ENCODE measurements around the gene NECAP2. TPM values are rescaled to one million over a fixed set of nuclear protein-coding genes. Genes with fewer than 3 reads are reported as not detected.

The NECAP2 gene
- total and polyA plus RNA-seq, 4 donors: 21.8 to 41.8 (median 26.2) TPM

GRCh38 chr1:16442265-16442664 is 1.7 kb downstream of the NECAP2 start:
- no peak for DNase-seq (ENCODE audit: low spot score)
- Histone ChIP-seq H3K9ac (ENCODE audit: low read depth in 1 of 2, low read length in 2 of 2) (no peak overlapping the region), H3K4me3 (ENCODE audit: low read depth in 1 of 3, low read length in 3 of 3) (no peak overlapping the region), H3K27me3 (ENCODE audit: control insufficient read depth in 4 of 4, insufficient read depth in 4 of 4, low read length in 3 of 4) (no peaks in the 10 kb centered on the region), H3K27ac (ENCODE audit: low read depth in 1 of 2, low read length in 2 of 2) (no peak overlapping the region), H3K9me3 (ENCODE audit: control insufficient read depth in 4 of 4, low read length in 3 of 4) (no peaks in the 10 kb centered on the region), H3K36me3 (ENCODE audit: control insufficient read depth in 4 of 4, insufficient read depth in 3 of 4, low read depth in 1 of 4, low read length in 3 of 4) (peaks cover 5 to 8% (median 8%) of the 10 kb centered on the region in 4 donors), H3K4me1 (ENCODE audit: control insufficient read depth in 4 of 4, insufficient read depth in 4 of 4, low read length in 3 of 4) (peaks cover 3 to 27% (median 13%) of the 10 kb centered on the region in 4 donors)
- 85% methylated on average over 7 of the region's 7 CpGs for WGBS
- TF ChIP-seq FOXA2 (IDR thresholded peaks at IDR 0.05): no peak
- no peak for TF ChIP-seq ZBTB33 (IDR thresholded peaks at IDR 0.05)
- no peak for TF ChIP-seq CTCF (IDR thresholded peaks at IDR 0.05; ENCODE audit: low read depth, low read length, missing input control)
- TF ChIP-seq MAX (IDR thresholded peaks at IDR 0.05): no peak
- no peak for TF ChIP-seq EGR1 (IDR thresholded peaks at IDR 0.05; ENCODE audit: low read depth in 2 of 2)
- TF ChIP-seq RAD21 (IDR thresholded peaks at IDR 0.05): no peak
- no peak for TF ChIP-seq SP1 (IDR thresholded peaks at IDR 0.05)
- TF ChIP-seq HNF4A (conservative IDR thresholded peaks at IDR 0.05): no peak
- no peak for TF ChIP-seq JUND (IDR thresholded peaks at IDR 0.05)
- no peak for TF ChIP-seq NR2F2 (IDR thresholded peaks at IDR 0.05)
- no peak for TF ChIP-seq GABPA (IDR thresholded peaks at IDR 0.05 in 1 of 2, conservative IDR thresholded peaks at IDR 0.05 in 1 of 2)
- no peak for TF ChIP-seq REST (IDR thresholded peaks at IDR 0.05)
- TF ChIP-seq YY1 (IDR thresholded peaks at IDR 0.05): no peak
- TF ChIP-seq TAF1 (conservative IDR thresholded peaks at IDR 0.05): no peak
- no peak for TF ChIP-seq FOXA1 (IDR thresholded peaks at IDR 0.05)

GRCh38 chr1:16442941-16443340 is 2.4 kb downstream of the NECAP2 start:
- DNase-seq (ENCODE audit: low spot score): no peak
- no peaks in the 10 kb centered on the region for H3K9me3 ChIP-seq (ENCODE audit: control insufficient read depth in 4 of 4, low read length in 3 of 4)
- peaks cover 5 to 13% (median 12%) of the 10 kb centered on the region in 4 donors for H3K36me3 ChIP-seq (ENCODE audit: control insufficient read depth in 4 of 4, insufficient read depth in 3 of 4, low read depth in 1 of 4, low read length in 3 of 4)
- no peak overlapping the region for H3K9ac ChIP-seq (ENCODE audit: low read depth in 1 of 2, low read length in 2 of 2)
- TF ChIP-seq FOXA1 (IDR thresholded peaks at IDR 0.05) (no peak), GABPA (IDR thresholded peaks at IDR 0.05 in 1 of 2, conservative IDR thresholded peaks at IDR 0.05 in 1 of 2) (no peak), NR2F2 (IDR thresholded peaks at IDR 0.05) (no peak), TAF1 (conservative IDR thresholded peaks at IDR 0.05) (no peak), RAD21 (IDR thresholded peaks at IDR 0.05) (no peak), EGR1 (IDR thresholded peaks at IDR 0.05; ENCODE audit: low read depth in 2 of 2) (no peak), SP1 (IDR thresholded peaks at IDR 0.05) (no peak), YY1 (IDR thresholded peaks at IDR 0.05) (no peak), HNF4A (conservative IDR thresholded peaks at IDR 0.05) (no peak), RXRA (IDR thresholded peaks at IDR 0.05) (no peak), MAX (IDR thresholded peaks at IDR 0.05) (no peak), ATF3 (IDR thresholded peaks at IDR 0.05) (no peak), CTCF (IDR thresholded peaks at IDR 0.05; ENCODE audit: low read depth, low read length, missing input control) (no peak), ZBTB33 (IDR thresholded peaks at IDR 0.05) (no peak), JUND (IDR thresholded peaks at IDR 0.05) (no peak), HNF4G (IDR thresholded peaks at IDR 0.05) (no peak), FOXA2 (IDR thresholded peaks at IDR 0.05) (no peak)
- WGBS: 66% methylated on average over 2 of the region's 2 CpGs
- H3K4me3 ChIP-seq (ENCODE audit: low read depth in 1 of 3, low read length in 3 of 3): no peak overlapping the region
- no peak overlapping the region for H3K27ac ChIP-seq (ENCODE audit: low read depth in 1 of 2, low read length in 2 of 2)
- H3K27me3 ChIP-seq (ENCODE audit: control insufficient read depth in 4 of 4, insufficient read depth in 4 of 4, low read length in 3 of 4): no peaks in the 10 kb centered on the region
- H3K4me1 ChIP-seq (ENCODE audit: control insufficient read depth in 4 of 4, insufficient read depth in 4 of 4, low read length in 3 of 4): peaks cover 3 to 27% (median 13%) of the 10 kb centered on the region in 4 donors
